GM19468 (cell line): ENCODE measurements around the gene CRY1.
"Not testable (repeated sequence)": the region's sequence is repeated elsewhere in the genome, so short reads cannot be mapped to it uniquely, and the experiment has no call there.

Experiments
- ATAC-seq: cut with Tn5 transposase; IDR thresholded peaks from one replicate; pipeline ENCODE4 v1.9.1; 2021; ENCODE audit warnings: mild to moderate bottlenecking, moderate library complexity, moderate number of reproducible peaks; ENCODE audit not compliant: unreplicated experiment; ENCODE audit errors: extremely low read depth

Gene CRY1

DNA sequence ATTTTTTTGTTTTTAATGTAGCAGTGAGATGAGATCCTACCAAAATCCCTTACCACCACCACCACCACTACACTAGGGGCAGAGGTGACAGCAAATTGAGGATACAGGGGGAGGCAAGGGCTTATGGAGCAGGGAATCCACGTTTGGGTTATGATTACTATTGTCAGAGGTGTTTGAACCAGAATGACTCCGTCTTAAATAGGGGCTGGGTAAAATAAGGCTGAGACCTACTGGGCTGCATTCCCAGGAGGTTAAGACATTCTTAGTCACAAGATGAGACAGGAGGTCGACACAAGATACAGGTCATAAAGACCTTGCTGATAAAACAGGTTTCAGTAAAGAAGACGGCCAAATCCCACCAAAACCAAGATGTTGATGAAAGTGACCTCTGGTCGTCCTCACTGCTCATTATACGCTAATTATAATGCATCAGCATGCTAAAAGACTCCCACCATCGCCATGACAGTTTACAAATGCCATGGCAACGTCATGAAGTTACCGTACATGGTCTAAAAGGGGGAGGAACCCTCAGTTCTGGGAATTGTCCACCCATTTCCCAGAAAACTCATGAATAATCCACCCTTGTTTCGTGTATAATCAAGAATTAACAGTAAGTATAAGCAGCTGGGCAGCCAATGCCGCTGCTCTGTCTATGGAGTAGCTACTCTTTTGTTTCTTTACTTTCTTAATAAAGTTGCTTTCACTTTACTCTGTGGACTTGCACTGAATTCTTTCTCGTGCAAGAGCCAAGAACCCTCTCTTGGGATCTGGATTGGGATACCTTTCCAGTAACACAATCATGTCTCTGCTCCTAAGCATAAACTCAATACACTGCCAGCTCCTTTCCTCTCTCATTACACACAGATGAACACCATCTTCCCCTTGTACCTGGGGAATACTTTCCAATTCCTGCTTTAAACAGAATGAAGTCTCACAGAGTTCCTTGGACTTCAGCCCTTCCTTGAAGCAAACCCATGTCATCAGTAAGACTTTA, 16.7 kb upstream of the CRY1 start:
- no peak for ATAC-seq

DNA sequence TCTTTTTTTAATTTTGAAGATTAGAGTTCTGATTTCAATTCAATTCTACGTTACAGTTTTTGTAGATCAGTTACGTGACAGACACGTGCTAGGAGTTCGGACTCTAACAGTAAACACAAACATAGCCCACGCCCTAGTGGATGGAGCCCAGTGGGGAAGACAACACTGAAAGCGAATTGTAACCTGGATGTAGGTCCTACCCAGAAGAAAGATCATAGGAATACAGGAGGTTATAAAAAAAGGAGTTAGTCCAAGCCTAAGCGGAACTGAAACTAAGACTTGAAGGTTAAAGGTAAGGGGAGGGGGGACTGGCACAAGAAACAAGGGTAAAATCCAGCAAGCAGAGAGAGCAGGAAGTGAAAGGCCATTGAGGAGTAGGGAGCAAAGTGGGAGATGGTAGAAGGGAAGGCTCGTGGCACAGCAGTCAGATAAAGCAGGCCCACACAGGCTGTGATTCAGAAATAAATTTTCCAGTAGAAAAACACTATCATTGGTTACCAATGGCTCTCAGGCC, 15.7 kb upstream of the CRY1 start:
- ATAC-seq: no peak

DNA sequence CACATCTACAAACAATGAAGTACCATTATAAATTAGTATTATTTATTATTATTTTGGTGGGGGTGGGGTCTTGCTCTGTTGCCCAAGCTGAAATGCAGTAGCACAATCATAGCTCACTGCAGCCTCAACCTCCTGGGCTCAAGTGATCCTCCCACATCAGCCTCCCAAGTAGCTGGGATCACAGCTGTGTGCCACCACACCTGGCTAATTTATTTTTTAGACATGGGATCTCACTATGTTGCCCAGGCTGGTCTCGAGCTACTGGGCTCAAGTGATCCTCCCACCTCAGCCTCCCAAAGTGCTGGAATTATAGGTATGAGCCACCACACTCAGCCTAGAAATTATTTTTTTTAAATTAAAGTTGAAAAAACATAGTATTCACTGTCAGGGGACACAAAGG, 15.0 kb upstream of the CRY1 start:
- ATAC-seq: not testable (repeated sequence)

DNA sequence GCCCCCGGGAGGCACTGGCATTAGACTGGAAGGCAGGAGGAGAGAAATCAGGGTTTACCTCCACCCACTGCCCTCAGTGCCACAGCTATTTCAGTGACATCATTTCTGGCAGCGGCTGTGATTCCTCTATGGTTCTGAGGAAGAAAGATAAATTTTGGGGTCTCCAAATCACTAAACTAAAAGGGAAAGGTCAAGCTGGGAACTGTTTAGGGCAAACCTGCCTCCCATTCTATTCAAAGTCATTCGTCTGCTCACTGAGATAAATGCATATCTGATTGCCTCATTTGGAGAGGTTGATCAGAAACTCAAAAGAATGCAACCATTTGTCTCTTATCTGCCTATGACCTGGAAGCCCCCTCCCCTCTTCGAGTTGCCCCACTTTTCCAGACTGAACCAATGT, 14.0 kb upstream of the CRY1 start:
- no peak for ATAC-seq

DNA sequence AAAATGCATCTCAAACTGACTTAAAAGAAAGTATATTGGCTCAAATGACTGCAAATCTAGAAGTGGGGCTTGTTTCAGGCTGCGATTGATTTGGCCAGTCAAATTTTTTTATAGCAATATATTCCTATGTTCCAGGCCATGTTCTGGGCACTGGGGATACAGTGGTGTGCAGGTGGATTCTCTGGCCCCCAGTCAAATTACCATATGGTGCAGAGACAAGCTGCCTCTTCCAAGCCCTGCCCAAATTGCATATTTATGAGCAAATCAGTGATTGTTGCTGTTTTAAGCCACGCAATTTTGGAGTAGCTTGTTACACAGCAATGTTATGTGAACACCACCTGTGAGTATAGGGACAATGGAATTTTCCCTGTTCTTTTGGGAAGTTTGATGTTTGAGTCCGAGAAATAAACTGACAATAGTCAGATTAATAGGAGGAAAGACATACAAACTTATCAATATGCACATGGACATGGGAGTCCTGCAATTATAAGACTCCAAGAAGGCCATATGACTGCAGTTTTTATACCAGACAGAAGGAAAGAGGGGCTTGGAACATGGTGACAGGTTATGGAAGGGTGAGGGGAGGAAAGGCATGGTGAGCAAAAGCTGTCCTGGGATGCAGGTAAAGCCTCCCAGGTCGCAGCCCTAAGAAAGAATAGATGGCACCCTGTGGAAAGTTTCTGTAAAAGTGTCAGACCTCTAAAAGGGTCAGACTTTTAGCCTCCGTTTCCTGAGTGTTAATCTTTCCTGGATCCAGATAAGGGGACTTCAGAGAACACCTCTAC, 13.1 kb upstream of the CRY1 start:
- no peak for ATAC-seq

DNA sequence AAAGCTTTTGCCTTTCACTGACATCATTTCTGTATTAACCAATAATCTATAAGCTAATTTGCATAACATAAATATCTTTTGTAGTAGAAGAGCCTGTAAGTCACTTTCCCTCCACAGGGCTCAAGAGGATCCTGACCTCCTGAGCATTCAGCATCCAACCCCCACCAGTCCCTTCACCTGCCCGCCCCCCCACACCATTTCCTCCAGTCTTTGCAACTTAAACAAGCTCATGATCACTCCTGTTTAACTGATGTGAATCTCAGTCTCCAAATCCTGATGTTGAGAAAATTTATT, 12.0 kb upstream of the CRY1 start:
- no peak for ATAC-seq

DNA sequence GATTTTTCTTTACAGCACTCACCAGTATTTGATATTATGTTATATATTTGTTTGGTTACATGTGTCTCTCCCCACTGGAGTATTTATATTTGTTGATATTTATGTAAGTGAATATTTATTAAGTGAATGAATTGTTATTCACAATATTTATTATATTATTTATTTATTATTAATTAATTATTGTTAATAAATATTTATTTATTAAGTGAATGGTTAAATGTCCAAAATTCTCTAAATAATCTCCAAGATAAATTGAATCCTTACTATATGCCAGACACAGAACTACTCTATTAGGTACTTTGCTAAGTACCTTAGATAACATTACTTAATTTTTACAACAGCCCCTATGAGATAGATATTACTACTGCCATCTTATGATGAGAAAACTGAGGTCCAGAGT, 10.2 kb upstream of the CRY1 start:
- ATAC-seq: no peak

DNA sequence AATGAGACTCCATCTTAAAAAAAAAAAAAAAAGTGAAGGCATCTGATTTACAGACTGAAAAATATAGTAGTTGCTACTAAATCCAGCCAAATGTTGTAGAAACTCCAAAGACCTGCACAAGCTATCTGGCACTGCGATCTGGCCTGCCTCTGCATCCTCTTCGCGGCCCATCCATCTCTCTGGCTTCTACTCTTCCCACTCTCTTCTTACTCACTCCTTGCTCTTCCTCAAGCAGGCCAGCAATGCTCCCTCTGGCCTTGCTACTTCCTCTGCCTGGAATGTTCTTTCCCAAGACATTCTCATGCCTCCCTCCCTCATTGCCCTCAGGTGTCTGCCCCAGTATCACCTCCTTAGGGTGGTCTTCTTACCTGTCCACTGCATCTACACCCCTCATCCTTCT, 9.7 kb upstream of the CRY1 start:
- no peak for ATAC-seq

DNA sequence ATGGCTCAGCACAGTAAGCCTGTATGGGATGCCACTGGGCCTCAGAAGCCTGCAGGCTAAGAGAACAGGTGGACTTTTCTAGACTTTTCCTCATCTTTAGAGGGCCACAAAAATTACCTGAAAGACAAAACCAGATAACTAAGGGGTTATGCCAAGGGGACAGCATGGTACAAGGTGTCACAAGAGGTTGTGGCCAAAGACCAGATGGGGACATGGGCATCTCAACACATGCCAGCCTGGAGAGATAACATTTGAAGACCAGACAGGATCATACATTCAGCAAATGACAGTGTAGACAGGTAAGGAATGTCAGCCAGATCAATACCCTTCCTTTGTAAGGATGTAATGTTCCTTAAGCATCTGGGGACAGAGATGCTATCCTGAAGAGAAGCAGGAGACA, 8.9 kb upstream of the CRY1 start:
- no peak for ATAC-seq

DNA sequence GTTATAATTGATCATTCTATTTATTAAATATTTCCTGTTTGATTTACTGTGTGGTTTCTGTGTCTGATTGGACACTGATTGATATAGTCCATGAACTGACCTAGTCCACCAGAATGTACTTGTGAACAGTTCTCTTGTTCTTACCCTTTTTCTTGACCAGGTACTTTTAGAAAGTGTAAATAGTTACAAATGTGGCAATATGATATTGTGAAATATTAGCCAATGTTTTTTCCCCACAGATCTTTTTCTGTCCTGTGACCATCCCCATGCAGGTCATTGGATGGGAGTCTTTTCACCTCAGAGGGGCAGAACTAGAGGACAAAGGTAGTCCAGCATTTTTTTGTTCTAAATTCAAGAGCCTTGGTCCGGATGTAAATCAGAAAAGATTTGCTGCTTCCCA, 8.3 kb upstream of the CRY1 start:
- ATAC-seq: no peak

DNA sequence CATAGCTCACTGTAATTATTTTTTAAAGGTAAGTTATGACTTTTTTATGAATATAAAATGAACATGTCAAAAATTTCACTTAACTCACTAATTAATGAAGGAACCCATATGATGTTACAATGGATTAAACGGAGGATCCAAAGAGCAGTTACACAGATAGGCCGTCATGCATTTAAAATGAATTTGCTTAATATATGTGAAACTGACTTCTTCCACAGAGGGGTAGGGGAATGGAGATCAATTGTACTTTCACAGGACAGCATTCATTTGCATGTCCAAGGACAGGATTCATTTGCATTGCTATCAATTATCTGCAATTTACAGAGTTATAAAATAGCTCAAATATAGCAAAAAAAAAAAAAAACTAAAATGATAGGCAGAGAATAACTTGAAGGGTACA, 6.6 kb upstream of the CRY1 start:
- no peak for ATAC-seq

DNA sequence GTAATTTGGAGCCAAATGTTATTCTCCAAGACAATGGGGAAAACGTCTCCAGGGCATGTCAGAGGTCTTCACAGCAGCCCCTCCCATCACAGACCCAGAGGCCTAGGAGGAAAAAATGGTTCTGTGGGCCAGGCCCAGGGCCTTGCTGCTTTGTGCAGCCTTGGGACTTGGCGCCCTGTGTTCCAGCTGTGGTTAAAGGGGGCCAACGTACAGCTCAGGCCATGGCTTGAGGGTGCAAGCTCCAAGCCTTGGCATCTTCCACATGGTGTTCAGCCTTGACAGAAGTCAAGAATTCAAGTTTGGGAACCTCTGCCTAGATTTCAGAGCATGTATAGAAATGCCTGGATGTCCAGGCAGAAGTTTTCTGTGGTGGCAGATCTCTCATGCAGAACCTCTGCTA, 3.2 kb upstream of the CRY1 start:
- no peak for ATAC-seq

DNA sequence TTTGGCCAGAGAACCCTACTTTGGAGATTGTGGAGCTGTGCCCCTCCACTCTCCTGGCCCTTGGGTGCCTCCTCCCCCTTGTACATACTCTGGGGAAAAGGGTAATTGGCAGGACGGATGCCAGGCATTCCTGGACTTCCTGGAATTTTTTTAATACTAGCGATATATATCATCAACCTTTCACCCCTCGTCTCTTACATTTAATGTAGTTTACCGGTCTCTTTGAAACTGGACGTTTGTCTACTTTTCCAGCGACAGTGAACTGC, 767 bp upstream of the CRY1 start:
- no peak for ATAC-seq

DNA sequence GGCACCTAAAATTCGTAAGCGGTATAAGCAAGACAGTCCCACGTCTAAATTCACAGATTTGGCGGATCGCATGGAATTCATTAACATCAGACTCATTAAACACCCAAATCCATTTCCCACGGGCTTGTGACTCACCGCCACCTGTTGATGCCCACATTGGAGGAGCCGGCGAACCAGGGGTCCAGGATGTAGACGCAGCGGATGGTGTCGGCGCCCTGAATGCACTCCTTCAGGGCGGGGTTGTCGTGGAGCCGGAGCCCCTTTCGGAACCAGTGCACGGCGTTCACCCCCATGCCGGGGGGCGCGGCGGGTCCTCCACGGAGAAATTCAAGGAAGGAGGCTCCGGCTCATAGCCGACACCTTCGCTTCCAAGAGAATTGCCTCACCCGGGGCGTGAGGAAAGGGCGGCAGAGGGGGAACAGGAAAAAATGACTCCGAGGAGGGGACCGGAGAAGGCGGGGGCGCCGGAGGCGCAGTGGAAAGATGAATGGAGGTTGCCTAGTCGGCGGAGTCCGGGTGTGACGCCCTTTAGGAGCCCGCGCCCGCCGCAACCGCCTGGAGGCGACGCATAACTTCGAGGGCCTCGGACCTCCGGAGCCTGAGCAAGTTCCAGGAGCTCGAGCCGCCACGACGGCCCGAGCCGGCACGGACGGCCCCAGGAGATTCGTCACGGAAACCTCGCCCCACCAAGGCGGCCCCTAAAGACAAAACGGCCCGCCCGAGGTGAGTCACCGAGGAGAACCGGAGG, 506 bp downstream of the CRY1 start:
- ATAC-seq: no peak

DNA sequence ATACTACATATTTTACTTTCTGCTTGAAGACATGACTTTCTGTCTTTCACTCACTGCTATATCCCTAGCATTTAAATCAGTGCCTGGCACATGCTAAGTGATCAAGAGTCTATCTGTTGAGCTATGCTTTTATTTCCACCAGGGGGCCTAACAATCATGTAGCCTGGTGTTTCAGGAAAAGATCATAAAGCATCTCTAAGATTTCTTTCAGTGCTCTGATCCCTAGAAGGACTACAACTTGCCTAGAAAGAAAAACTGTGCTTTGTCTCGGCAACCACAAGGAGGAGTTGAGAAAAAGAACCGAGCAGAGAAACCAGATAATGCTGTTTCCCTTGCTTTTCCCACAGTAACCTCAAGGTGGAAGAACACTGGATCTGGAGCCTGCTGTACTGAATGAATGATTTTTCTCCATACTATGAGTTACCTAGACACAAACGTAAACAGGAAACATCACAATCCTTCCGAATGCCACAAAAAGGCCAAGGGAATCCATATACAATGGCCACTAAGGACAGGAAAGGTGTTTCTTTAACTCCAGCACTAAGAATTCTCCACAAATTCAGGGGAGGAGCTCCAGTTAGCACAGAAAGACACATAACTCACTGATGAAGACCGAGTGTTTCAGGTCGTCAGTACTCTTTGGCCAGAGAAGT, 1.2 kb downstream of the CRY1 start:
- no peak for ATAC-seq

DNA sequence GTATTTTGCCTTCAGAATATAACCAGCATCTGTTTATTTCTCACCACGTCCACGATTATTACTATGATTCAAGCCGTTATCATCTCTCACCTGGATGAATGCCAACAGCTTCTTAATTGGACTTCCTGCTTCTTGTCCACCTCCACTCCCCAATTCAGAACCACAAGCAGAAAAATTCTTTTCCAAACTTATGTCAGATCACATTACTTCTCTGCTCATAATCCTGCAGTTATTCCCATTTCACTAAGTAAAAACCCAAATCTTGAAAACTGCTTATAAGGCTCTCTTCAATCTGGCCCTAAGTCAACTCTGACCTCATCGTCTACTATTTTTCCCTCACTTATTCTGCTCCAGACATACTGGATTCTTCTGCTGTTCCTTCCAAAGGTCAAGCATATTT, 2.0 kb downstream of the CRY1 start:
- no peak for ATAC-seq

DNA sequence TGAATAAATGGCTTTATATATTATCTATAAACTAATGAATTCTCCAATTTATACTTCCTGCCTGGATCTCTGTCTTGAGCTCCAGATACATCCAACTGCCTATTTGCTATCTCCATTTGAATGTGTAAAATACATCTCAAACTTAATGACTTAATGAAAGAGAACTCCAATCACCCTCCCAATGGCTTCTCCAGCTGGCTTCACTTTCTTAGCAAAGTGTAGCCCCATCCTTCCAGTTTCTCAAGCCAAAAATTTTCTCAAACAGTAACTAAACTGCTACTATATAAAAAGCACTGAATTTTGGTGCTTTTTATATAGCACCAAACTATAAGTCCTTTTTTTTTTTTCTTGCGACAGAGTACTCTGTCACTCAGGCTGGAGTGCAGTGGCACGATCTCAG, 2.6 kb downstream of the CRY1 start:
- no peak for ATAC-seq

DNA sequence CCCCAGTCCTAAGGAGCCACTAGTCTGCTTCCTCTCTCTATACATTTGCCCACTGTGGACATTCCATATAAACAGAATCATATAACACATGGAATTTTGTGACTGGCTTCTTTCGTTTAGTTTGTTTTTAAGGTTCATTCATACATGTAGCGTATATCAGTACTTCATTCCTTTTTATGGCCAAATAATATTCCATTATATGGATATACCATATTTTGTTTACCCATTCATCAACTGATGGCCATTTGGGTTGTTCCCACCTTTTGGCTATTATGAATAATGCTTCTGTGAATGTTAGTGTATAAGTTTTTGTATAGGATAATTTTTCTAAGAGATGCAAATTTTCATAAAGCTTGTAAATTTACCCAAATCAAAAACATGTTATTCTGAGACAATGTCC, 4.4 kb downstream of the CRY1 start:
- no peak for ATAC-seq

DNA sequence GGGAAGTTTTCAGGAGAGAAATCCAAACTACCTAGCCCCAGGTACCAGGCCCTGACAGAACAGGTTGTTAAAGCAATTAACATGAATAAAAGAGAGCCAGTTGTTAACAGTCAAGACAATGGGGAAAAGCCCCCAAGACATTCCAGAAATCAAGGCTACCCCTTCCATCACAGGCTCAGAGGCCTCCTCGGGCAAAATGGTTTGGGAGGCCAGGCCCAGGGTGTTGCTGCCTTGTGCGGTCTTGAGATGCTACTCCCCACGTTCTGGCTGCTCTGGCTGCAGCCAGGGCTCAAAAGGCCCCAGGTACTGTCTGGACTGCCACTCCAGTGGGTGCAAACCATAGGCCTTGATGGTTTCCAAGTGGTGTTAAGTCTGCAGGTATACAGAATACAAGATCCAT, 7.0 kb downstream of the CRY1 start:
- no peak for ATAC-seq

DNA sequence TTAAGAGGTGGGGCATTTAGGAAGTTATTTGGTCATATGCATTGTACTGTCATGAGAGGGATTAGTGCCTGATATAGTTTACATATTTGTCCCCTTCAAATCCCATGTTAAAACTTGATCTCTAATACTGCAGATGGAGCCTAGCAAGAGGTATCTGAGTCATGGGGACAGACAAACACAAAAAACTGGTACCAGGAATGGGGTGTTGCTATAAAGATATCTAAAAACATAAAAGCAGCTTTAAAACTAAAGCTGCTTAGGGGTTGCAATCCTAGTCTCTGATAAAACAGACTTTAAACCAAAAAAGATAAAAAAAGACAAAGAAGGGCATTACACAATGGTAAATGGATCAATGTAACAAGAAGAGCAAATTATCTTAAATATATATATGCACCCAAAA, 11.6 kb downstream of the CRY1 start:
- no peak for ATAC-seq

DNA sequence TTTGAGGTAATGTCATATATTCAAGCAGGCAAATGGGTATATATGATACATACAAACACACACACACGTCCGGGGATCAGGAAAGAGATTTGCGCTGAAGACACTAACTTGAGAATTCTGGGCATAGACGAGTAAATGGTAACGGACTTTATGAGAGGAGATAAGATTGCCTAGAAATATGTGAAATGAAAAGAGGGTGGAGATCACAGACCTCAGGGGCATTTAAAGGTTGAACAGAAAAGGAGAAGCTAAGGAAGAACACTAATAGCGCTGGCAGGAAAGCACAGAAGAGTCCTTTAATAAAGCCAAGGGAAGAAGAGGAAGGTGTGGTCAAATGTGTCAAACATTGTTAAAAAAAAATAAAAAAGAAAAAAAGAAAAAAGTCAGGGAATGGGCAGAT, 13.1 kb downstream of the CRY1 start:
- no peak for ATAC-seq
